Activated CD8-positive, alpha-beta T cell treated with anti-CD3 and anti-CD28 coated beads for 36 hours (primary cell): ENCODE results near the gene HLF. TPM values are rescaled to one million over a fixed set of nuclear protein-coding genes. Genes with fewer than 3 reads are reported as not detected.

Experiments
- ATAC-seq: fragments of 200-7000 bp; cut with Tn5 transposase; one replicate; pipeline ENCODE4 v1.10.0; 2021; ENCODE audit warnings: mild to moderate bottlenecking, moderate library complexity
- CTCF ChIA-PET: fragments of 350-600 bp; sonication (Branson Sonifier 250); formaldehyde crosslinking; loops from one replicate; lab custom pipeline; 2021; ENCODE audit warnings: antibody characterized with exemption; lab: Charles Lee
- POLR2A ChIA-PET: fragments of 350-600 bp; sonication (Branson Sonifier 250); formaldehyde crosslinking; loops from one replicate; lab custom pipeline; 2021; ENCODE audit warnings: antibody characterized with exemption; lab: Charles Lee
- DNase-seq: peaks from one replicate; pipeline ENCODE4 v3.0.0-alpha.2; 2020
- H3K27ac Mint-ChIP-seq: one replicate; pipeline ENCODE4 v1.8.0; 2021; ENCODE audit warnings: mild to moderate bottlenecking, mixed read lengths
- H3K27me3 Mint-ChIP-seq: one replicate; pipeline ENCODE4 v1.8.0; 2021; ENCODE audit warnings: mixed read lengths
- H3K36me3 Mint-ChIP-seq: one replicate; pipeline ENCODE4 v1.8.0; 2021; ENCODE audit warnings: low read depth, mixed read lengths
- H3K4me1 Mint-ChIP-seq: one replicate; pipeline ENCODE4 v1.8.0; 2021; ENCODE audit warnings: low read depth, mixed read lengths
- H3K4me3 Mint-ChIP-seq: one replicate; pipeline ENCODE4 v1.8.0; 2021; ENCODE audit warnings: mild to moderate bottlenecking, moderate library complexity, mixed read lengths
- H3K9me3 Mint-ChIP-seq: one replicate; pipeline ENCODE4 v1.8.0; 2021; ENCODE audit warnings: mixed read lengths
- CTCF ChIP-seq: fragments of 200-600 bp; IDR thresholded peaks from one replicate; pipeline ENCODE4 v1.8.0; 2022; ENCODE audit warnings: antibody characterized with exemption, mild to moderate bottlenecking
- intact Hi-C: fragments of 100-400 bp; cut with micrococcal nuclease; formaldehyde crosslinking; loops from one replicate; pipeline ENCODE4 v1.10.0; 2022
- total RNA-seq, 2 experiments: library from RNA; stranded (reverse); gene quantifications; one replicate each; pipeline ENCODE4 v1.2.3, GENCODE V29; 2021

The HLF gene
- total RNA-seq, 2 experiments from 2014 or later = 0.25 to 0.72 TPM

GRCh38 chr17:55273579-55274354, 9.0 kb downstream of the HLF start:
- POLR2A ChIA-PET = no interaction called here
- TF ChIP-seq CTCF = no peak
- intact Hi-C loops = no loop called here
- DNase-seq (no peak), ATAC-seq (no peak)
- no peaks in the 10 kb centered on the region for H3K36me3 Mint-ChIP-seq
- H3K9me3 Mint-ChIP-seq = no peaks in the 10 kb centered on the region
- H3K27me3 Mint-ChIP-seq = peaks cover 34% of the 10 kb centered on the region
- H3K27ac Mint-ChIP-seq = no peak overlapping the region
- no peak overlapping the region for H3K4me3 Mint-ChIP-seq
- CTCF ChIA-PET = no interaction called here
- H3K4me1 Mint-ChIP-seq = peaks cover 4% of the 10 kb centered on the region

GRCh38 chr17:55274355-55275255, 9.8 kb downstream of the HLF start:
- no peak overlapping the region for H3K27ac Mint-ChIP-seq
- H3K36me3 Mint-ChIP-seq = no peaks in the 10 kb centered on the region
- no peaks in the 10 kb centered on the region for H3K9me3 Mint-ChIP-seq
- no peak for ATAC-seq
- CTCF ChIA-PET = no interaction called here
- POLR2A ChIA-PET = no interaction called here
- H3K4me1 Mint-ChIP-seq = peaks cover 4% of the 10 kb centered on the region
- no peak for TF ChIP-seq CTCF
- peaks cover 30% of the 10 kb centered on the region for H3K27me3 Mint-ChIP-seq
- intact Hi-C loops = no loop called here
- DNase-seq = no peak
- no peak overlapping the region for H3K4me3 Mint-ChIP-seq

GRCh38 chr17:55275894-55276804, 11.4 kb downstream of the HLF start:
- H3K9me3 Mint-ChIP-seq = no peaks in the 10 kb centered on the region
- no peak overlapping the region for H3K4me3 Mint-ChIP-seq
- no peaks in the 10 kb centered on the region for H3K36me3 Mint-ChIP-seq
- POLR2A ChIA-PET = no interaction called here
- TF ChIP-seq CTCF = no peak
- intact Hi-C loops = no loop called here
- DNase-seq (no peak), ATAC-seq (no peak)
- CTCF ChIA-PET = no interaction called here
- H3K4me1 Mint-ChIP-seq = peaks cover 4% of the 10 kb centered on the region
- no peak overlapping the region for H3K27ac Mint-ChIP-seq
- H3K27me3 Mint-ChIP-seq = peaks cover 20% of the 10 kb centered on the region

GRCh38 chr17:55278173-55278961, 13.6 kb downstream of the HLF start:
- Mint-ChIP-seq H3K4me3 (no peak overlapping the region), H3K27ac (no peak overlapping the region), H3K27me3 (peaks cover 10% of the 10 kb centered on the region), H3K9me3 (no peaks in the 10 kb centered on the region), H3K36me3 (no peaks in the 10 kb centered on the region), H3K4me1 (no peaks in the 10 kb centered on the region)
- CTCF ChIA-PET = interaction anchor here (0.7 to 1.4 kb wide), 2 partner anchors 69 to 285 kb away, joined by 3 read pairs; no protein-coding TSS in a partner anchor
- POLR2A ChIA-PET = no interaction called here
- intact Hi-C loops = no loop called here
- ATAC-seq (no peak), DNase-seq (no peak)
- no peak for TF ChIP-seq CTCF
